Measurements from ENCODE around the gene HAUS5. TPM values are rescaled to one million over a fixed set of nuclear protein-coding genes. Genes with fewer than 3 reads are reported as not detected.

The HAUS5 gene
- total RNA-seq, 1 experiment from 2014 or later = 31.7 TPM

DNA sequence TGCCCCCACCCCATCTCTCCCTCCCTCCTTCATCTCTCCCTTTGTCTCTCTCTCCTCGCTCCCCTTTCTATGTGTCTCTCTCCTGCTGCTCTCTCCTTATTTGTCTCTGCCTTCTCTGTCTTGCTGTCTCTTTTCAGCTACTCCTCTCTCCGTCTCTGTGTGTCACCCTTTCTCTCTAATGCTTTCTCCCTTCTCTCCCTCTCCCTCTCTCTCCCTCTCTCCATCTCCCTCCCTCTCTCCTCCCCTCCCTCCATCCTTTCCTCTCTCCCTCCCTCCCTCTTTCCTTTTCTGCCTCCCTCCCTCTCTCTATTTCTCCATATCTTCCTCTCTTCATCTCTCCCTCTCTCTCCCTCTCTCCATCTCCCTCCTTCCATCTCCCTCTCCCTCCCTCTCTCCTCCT is 49.8 kb upstream of the HAUS5 start:
- POLR2A ChIA-PET = no interaction called here
- CTCF ChIA-PET = interaction anchor here (0.8 kb wide), 1 partner anchor 118 kb away, joined by 3 read pairs; no protein-coding TSS in a partner anchor

More for the DNA sequence above, 49.8 kb upstream of the HAUS5 start:
- Histone ChIP-seq H3K4me2 (ENCODE audit: low read length) (no peak overlapping the region), H4K20me1 (ENCODE audit: insufficient read depth) (no peaks in the 10 kb centered on the region), H2AFZ (ENCODE audit: low read depth, low read length, poor library complexity, severe bottlenecking) (no peak overlapping the region), H3K9ac (ENCODE audit: low read length) (no peak overlapping the region), H3K27ac (ENCODE audit: low read depth, low read length) (no peak overlapping the region), H3K27me3 (ENCODE audit: insufficient read depth, low read length) (no peaks in the 10 kb centered on the region), H3K4me1 (ENCODE audit: control insufficient read depth in 1 of 2, insufficient read depth in 2 of 2, low read length in 2 of 2) (peaks cover 0 to 8% of the 10 kb centered on the region in 2 experiments; a peak in 1 of 4 replicates), H3K36me3 (ENCODE audit: control insufficient read depth in 1 of 2, insufficient read depth in 2 of 2, low read length in 2 of 2) (no peaks in the 10 kb centered on the region), H3K9me2 (ENCODE audit: insufficient read depth) (no peaks in the 10 kb centered on the region), H3K9me3 (ENCODE audit: control insufficient read depth in 1 of 2, insufficient read depth in 1 of 2, low read depth in 1 of 2, low read length in 2 of 2) (no peaks in the 10 kb centered on the region), H3K4me3 (replicated peaks in 1 of 2; ENCODE audit: low read depth in 1 of 2, low read length in 2 of 2) (no peak overlapping the region), H3K79me2 (ENCODE audit: insufficient read depth, low read length) (no peaks in the 10 kb centered on the region)
- intact Hi-C loops (cut with micrococcal nuclease) = no loop called here
- TF ChIP-seq SIN3A (IDR thresholded peaks at IDR 0.05; ENCODE audit: low read depth) (no peak), JUND (IDR thresholded peaks at IDR 0.05) (no peak), CEBPB (IDR thresholded peaks at IDR 0.05; ENCODE audit: low read depth) (no peak), ZNF274 (IDR thresholded peaks at IDR 0.05; ENCODE audit: low read depth, low read length) (no peak), FOSL1 (IDR thresholded peaks at IDR 0.05; ENCODE audit: low read depth) (no peak), EZH2 (IDR thresholded peaks at IDR 0.05) (no peak), EGR1 (IDR thresholded peaks at IDR 0.05; ENCODE audit: low read depth) (no peak), SRF (IDR thresholded peaks at IDR 0.05; ENCODE audit: low read depth) (no peak), POLR2AphosphoS5 (IDR thresholded peaks at IDR 0.05; ENCODE audit: low read depth, low read length) (no peak)
- TF ChIP-seq, protein P1, sequence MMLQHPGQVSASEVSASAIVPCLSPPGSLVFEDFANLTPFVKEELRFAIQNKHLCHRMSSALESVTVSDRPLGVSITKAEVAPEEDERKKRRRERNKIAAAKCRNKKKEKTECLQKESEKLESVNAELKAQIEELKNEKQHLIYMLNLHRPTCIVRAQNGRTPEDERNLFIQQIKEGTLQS (IDR thresholded peaks at IDR 0.05) = no peak
- TF ChIP-seq, protein P2, sequence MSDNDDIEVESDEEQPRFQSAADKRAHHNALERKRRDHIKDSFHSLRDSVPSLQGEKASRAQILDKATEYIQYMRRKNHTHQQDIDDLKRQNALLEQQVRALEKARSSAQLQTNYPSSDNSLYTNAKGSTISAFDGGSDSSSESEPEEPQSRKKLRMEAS (IDR thresholded peaks at IDR 0.05) = no peak
- TF ChIP-seq, protein P3, sequence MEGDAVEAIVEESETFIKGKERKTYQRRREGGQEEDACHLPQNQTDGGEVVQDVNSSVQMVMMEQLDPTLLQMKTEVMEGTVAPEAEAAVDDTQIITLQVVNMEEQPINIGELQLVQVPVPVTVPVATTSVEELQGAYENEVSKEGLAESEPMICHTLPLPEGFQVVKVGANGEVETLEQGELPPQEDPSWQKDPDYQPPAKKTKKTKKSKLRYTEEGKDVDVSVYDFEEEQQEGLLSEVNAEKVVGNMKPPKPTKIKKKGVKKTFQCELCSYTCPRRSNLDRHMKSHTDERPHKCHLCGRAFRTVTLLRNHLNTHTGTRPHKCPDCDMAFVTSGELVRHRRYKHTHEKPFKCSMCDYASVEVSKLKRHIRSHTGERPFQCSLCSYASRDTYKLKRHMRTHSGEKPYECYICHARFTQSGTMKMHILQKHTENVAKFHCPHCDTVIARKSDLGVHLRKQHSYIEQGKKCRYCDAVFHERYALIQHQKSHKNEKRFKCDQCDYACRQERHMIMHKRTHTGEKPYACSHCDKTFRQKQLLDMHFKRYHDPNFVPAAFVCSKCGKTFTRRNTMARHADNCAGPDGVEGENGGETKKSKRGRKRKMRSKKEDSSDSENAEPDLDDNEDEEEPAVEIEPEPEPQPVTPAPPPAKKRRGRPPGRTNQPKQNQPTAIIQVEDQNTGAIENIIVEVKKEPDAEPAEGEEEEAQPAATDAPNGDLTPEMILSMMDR (IDR thresholded peaks at IDR 0.05 in 2 of 3, conservative IDR thresholded peaks at IDR 0.05 in 1 of 3; ENCODE audit: borderline replicate concordance in 1 of 3, insufficient read depth in 1 of 3, low read depth in 2 of 3, low read length in 2 of 3) = no peak
- TF ChIP-seq, protein P4, sequence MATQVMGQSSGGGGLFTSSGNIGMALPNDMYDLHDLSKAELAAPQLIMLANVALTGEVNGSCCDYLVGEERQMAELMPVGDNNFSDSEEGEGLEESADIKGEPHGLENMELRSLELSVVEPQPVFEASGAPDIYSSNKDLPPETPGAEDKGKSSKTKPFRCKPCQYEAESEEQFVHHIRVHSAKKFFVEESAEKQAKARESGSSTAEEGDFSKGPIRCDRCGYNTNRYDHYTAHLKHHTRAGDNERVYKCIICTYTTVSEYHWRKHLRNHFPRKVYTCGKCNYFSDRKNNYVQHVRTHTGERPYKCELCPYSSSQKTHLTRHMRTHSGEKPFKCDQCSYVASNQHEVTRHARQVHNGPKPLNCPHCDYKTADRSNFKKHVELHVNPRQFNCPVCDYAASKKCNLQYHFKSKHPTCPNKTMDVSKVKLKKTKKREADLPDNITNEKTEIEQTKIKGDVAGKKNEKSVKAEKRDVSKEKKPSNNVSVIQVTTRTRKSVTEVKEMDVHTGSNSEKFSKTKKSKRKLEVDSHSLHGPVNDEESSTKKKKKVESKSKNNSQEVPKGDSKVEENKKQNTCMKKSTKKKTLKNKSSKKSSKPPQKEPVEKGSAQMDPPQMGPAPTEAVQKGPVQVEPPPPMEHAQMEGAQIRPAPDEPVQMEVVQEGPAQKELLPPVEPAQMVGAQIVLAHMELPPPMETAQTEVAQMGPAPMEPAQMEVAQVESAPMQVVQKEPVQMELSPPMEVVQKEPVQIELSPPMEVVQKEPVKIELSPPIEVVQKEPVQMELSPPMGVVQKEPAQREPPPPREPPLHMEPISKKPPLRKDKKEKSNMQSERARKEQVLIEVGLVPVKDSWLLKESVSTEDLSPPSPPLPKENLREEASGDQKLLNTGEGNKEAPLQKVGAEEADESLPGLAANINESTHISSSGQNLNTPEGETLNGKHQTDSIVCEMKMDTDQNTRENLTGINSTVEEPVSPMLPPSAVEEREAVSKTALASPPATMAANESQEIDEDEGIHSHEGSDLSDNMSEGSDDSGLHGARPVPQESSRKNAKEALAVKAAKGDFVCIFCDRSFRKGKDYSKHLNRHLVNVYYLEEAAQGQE (IDR thresholded peaks at IDR 0.05; ENCODE audit: low read depth) = no peak
- no TSS peak for BruUV-seq (replicated peaks)
- DNase-seq (ENCODE audit: low read depth, low spot score) = no peak
- no peak for ATAC-seq
- RAD21 ChIA-PET (ENCODE audit: low non-redundant PET in 1 of 2, low total read pairs in 2 of 2, uncharacterized antibody in 2 of 2, unreplicated experiment in 2 of 2) = no interaction called here
